Endothelial cell of umbilical vein (primary cell): ENCODE results near the gene KRTAP10-6. TPM values are rescaled to one million over a fixed set of nuclear protein-coding genes. Genes with fewer than 3 reads are reported as not detected.

ENCODE experiments used
- BruUV-seq: library from RNA; stranded (reverse); fragments of 400-500 nt; replicated peaks from 2 replicates; lab custom pipeline; 2021; lab: Mats Ljungman, UMichigan
- CTCF ChIA-PET: fragments of 300-600, 350-600 bp; sonication (Branson Sonifier 250); formaldehyde crosslinking; loops from one replicate; lab custom pipeline; 2021; ENCODE audit warnings: antibody characterized with exemption, inconsistent platforms; lab: Charles Lee
- POLR2A ChIA-PET: fragments of 300-600, 350-600 bp; sonication (Branson Sonifier 250); formaldehyde crosslinking; loops from one replicate; lab custom pipeline; 2021; ENCODE audit warnings: antibody characterized with exemption, inconsistent platforms; lab: Charles Lee
- DNase-seq: peaks from one replicate; pipeline ENCODE4 v3.0.0-alpha.2; 2011; ENCODE audit warnings: low read depth, low spot score
- FAIRE-seq: peaks from 2 replicates; lab custom pipeline; 2011; peaks lifted over from hg19 to GRCh38; lab: Jason Lieb, UNC
- H2AFZ ChIP-seq: 2 replicates; pipeline ENCODE4 v1.6.0; 2012; ENCODE audit warnings: low read depth, low read length, control low read depth, inconsistent platforms
- H3K27ac ChIP-seq: 2 replicates; pipeline ENCODE4 v1.5.1; 2011; ENCODE audit warnings: low read depth, mild to moderate bottlenecking, control low read depth, low read length, moderate library complexity; ENCODE audit not compliant: insufficient read depth
- H3K27me3 ChIP-seq, 2 experiments: 2 replicates each; pipeline versions ENCODE4 v1.6.0 to v1.6.1; 2011; ENCODE audit warnings: low read length in 2 of 2, mixed read lengths in 1 of 2; ENCODE audit not compliant: control insufficient read depth in 2 of 2, insufficient read depth in 2 of 2
- H3K36me3 ChIP-seq, 2 experiments: 2 replicates in 1 of 2; 3 replicates in 1 of 2; pipeline ENCODE4 v1.5.1; 2011; ENCODE audit warnings: low read length in 2 of 2, mild to moderate bottlenecking in 1 of 2, moderate library complexity in 1 of 2; ENCODE audit not compliant: control insufficient read depth in 2 of 2, insufficient read depth in 2 of 2; ENCODE audit errors: extremely low read depth in 1 of 2
- H3K4me1 ChIP-seq: 3 replicates; pipeline ENCODE4 v1.5.1; 2011; ENCODE audit warnings: mild to moderate bottlenecking, low read length; ENCODE audit not compliant: control insufficient read depth, insufficient read depth; ENCODE audit errors: extremely low read depth
- H3K4me2 ChIP-seq: 2 replicates; pipeline ENCODE4 v1.6.1; 2011; ENCODE audit warnings: low read length, control low read depth, mixed read lengths; ENCODE audit not compliant: insufficient read depth
- H3K4me3 ChIP-seq, 3 experiments: fragments of 200-600 bp in 1 of 3; sonication (generic), shearing (Covaris generic) in 1 of 3; replicated peaks in 1 of 3; 2 replicates each; pipeline ENCODE4 v1.5.1; 2011 to 2016; ENCODE audit warnings: control low read depth in 3 of 3, low read length in 3 of 3, mild to moderate bottlenecking in 2 of 3, inconsistent platforms in 1 of 3, low read depth in 1 of 3, moderate library complexity in 1 of 3; ENCODE audit not compliant: insufficient read depth in 1 of 3
- H3K79me2 ChIP-seq: 2 replicates; pipeline ENCODE4 v1.6.0; 2012; ENCODE audit warnings: low read length, inconsistent platforms; ENCODE audit not compliant: control insufficient read depth, insufficient read depth
- H3K9ac ChIP-seq: replicated peaks from 2 replicates; pipeline ENCODE3; 2011; ENCODE audit warnings: low read length, control low read depth; ENCODE audit not compliant: insufficient read depth; ENCODE audit errors: extremely low read depth
- H3K9me1 ChIP-seq: replicated peaks from 3 replicates; pipeline ENCODE4 v1.6.0; 2011; ENCODE audit warnings: mild to moderate bottlenecking, low read length; ENCODE audit not compliant: control insufficient read depth, insufficient read depth; ENCODE audit errors: extremely low read depth
- H3K9me3 ChIP-seq: replicated peaks from 2 replicates; pipeline ENCODE4 v1.5.1; 2012; ENCODE audit warnings: low read length, inconsistent platforms; ENCODE audit not compliant: control insufficient read depth, insufficient read depth
- H4K20me1 ChIP-seq: replicated peaks from 2 replicates; pipeline ENCODE3; 2011; ENCODE audit warnings: mild to moderate bottlenecking, low read length; ENCODE audit not compliant: control insufficient read depth, insufficient read depth; ENCODE audit errors: extremely low read depth
- CTCF ChIP-seq, 2 donors: IDR thresholded peaks; 1 replicate in 1 of 2; 2 replicates in 1 of 2; pipeline ENCODE4 v1.5.1; 2011; ENCODE audit warnings: low read length in 2 of 2, mild to moderate bottlenecking in 2 of 2, moderate library complexity in 2 of 2, control low read depth in 1 of 2, inconsistent platforms in 1 of 2, low read depth in 1 of 2; ENCODE audit not compliant: insufficient read depth in 1 of 2; ENCODE audit errors: extremely low read depth in 1 of 2
- EZH2 ChIP-seq: IDR thresholded peaks from 2 replicates; pipeline ENCODE4 v1.6.1; 2012; ENCODE audit warnings: borderline replicate concordance, low read depth, mild to moderate bottlenecking, moderate library complexity, low read length, inconsistent platforms; ENCODE audit not compliant: severe bottlenecking
- FOS ChIP-seq: IDR thresholded peaks from 2 replicates; pipeline ENCODE4 v1.6.1; 2011; ENCODE audit warnings: mild to moderate bottlenecking, low read length, moderate library complexity, borderline replicate concordance; ENCODE audit not compliant: insufficient read depth
- GATA2 ChIP-seq: IDR thresholded peaks from 2 replicates; pipeline ENCODE4 v1.7.0; 2011; ENCODE audit warnings: low read depth, mild to moderate bottlenecking, moderate library complexity, mixed read lengths, low read length; ENCODE audit not compliant: insufficient read length, insufficient read depth
- JUN ChIP-seq: IDR thresholded peaks from 2 replicates; pipeline ENCODE4 v1.6.1; 2011; ENCODE audit warnings: borderline replicate concordance, low read depth; ENCODE audit not compliant: insufficient read length, insufficient read depth
- MAX ChIP-seq: IDR thresholded peaks from 2 replicates; pipeline ENCODE4 v1.6.1; 2011; ENCODE audit not compliant: insufficient read depth, insufficient read length
- MYC ChIP-seq: IDR thresholded peaks from one replicate; pipeline ENCODE4 v1.6.1; 2011; ENCODE audit warnings: mild to moderate bottlenecking, low read depth, low read length
- POLR2A ChIP-seq: IDR thresholded peaks from 2 replicates; pipeline ENCODE4 v1.6.1; 2012; ENCODE audit warnings: low read depth, mild to moderate bottlenecking, control low read depth, low read length
- POLR2AphosphoS5 ChIP-seq: IDR thresholded peaks from 2 replicates; pipeline ENCODE4 v1.6.1; 2012; ENCODE audit warnings: low read depth, mild to moderate bottlenecking, control low read depth, low read length, moderate library complexity; ENCODE audit not compliant: insufficient read depth
- dilution Hi-C: fragments of 300-500 bp; cut with MboI; formaldehyde crosslinking; loops from one replicate; pipeline ENCODE4 v1.15.0; 2019; ENCODE audit warnings: low sequenced_read_pairs; ENCODE audit not compliant: extremely low pct_ligation_motif_present
- intact Hi-C: fragments of 100-400 bp; cut with micrococcal nuclease; formaldehyde crosslinking; loops from one replicate; pipeline ENCODE4 v1.10.0; 2022
- polyA plus RNA-seq, 4 experiments: library from polyadenylated mRNA; depleted of rRNA in 3 of 4; stranded (reverse) in 3 of 4; unstranded in 1 of 4; fragments of >200 nt; gene quantifications; 2 replicates each; pipeline versions ENCODE4 v1.2.1 to v1.2.3, GENCODE V29; 2011 to 2012; ENCODE audit warnings: missing spikeins in 1 of 4
- total RNA-seq: library from RNA; stranded (reverse); gene quantifications from 2 replicates; pipeline ENCODE4 v1.2.3, GENCODE V29; 2021

KRTAP10-6 gene
- total and polyA plus RNA-seq, 2 donors (not counting 3 experiments of a cell fraction or from before 2014, with no cell fraction given), result not detected

GRCh38 chr21:44612669-44613229, 20.4 kb upstream of the KRTAP10-6 start:
- ChIA-PET CTCF (no interaction called here), POLR2A (no interaction called here)
- Histone ChIP-seq H2AFZ (no peak overlapping the region), H3K4me3 (no peak overlapping the region), H3K79me2 (no peaks in the 10 kb centered on the region), H3K36me3 (no peaks in the 10 kb centered on the region), H3K9me3 (peaks cover 5% of the 10 kb centered on the region), H3K27ac (no peak overlapping the region), H4K20me1 (no peaks in the 10 kb centered on the region), H3K4me2 (no peak overlapping the region), H3K9me1 (no peaks in the 10 kb centered on the region), H3K4me1 (no peaks in the 10 kb centered on the region), H3K9ac (no peak overlapping the region), H3K27me3 (no peaks in the 10 kb centered on the region)
- DNase-seq, result no peak
- no peak for FAIRE-seq
- dilution Hi-C loops (no loop called here), intact Hi-C loops (no loop called here)
- TF ChIP-seq FOS (no peak), POLR2AphosphoS5 (no peak), GATA2 (no peak), POLR2A (no peak), MYC (no peak), CTCF (IDR thresholded peaks at IDR 0.05; ENCODE audit: extremely low read depth in 1 of 2, insufficient read depth in 1 of 2, low read depth in 1 of 2, low read length in 2 of 2) (no peak), EZH2 (no peak), MAX (no peak), JUN (no peak)
- BruUV-seq, result no TSS peak
